Thymus (tissue), 11 donors: ENCODE measurements around the gene FRMD4B. TPM values are rescaled to one million over a fixed set of nuclear protein-coding genes. Genes with fewer than 3 reads are reported as not detected.
A peak's percentile ranks its signal among the peaks of the same experiment; 100 is the strongest.

Experiments used
- DNase-seq, 9 donors: peaks; one replicate each; pipeline ENCODE4 v3.0.0-alpha.2; 2013; ENCODE audit warnings: low spot score in 9 of 9, low read depth in 6 of 9, missing footprints in 1 of 9
- H3K27ac ChIP-seq, 2 donors: one replicate each; pipeline ENCODE4 v1.5.1; 2013; ENCODE audit warnings: control low read depth in 1 of 2, low read depth in 1 of 2, low read length in 1 of 2, mild to moderate bottlenecking in 1 of 2, moderate library complexity in 1 of 2
- H3K27me3 ChIP-seq, 2 donors: one replicate each; pipeline ENCODE4 v1.5.1; 2013; ENCODE audit warnings: low read length in 1 of 2; ENCODE audit not compliant: control insufficient read depth in 2 of 2, insufficient read depth in 1 of 2
- H3K36me3 ChIP-seq, 2 donors: one replicate each; pipeline ENCODE4 v1.5.1; 2013; ENCODE audit warnings: low read length in 1 of 2, mild to moderate bottlenecking in 1 of 2, moderate library complexity in 1 of 2; ENCODE audit not compliant: control insufficient read depth in 2 of 2, insufficient read depth in 2 of 2
- H3K4me1 ChIP-seq, 2 donors: one replicate each; pipeline ENCODE4 v1.5.1; 2013; ENCODE audit warnings: low read length in 2 of 2; ENCODE audit not compliant: control insufficient read depth in 2 of 2, insufficient read depth in 2 of 2
- H3K4me3 ChIP-seq, 2 donors: one replicate each; pipeline ENCODE4 v1.5.1; 2013; ENCODE audit warnings: low read length in 2 of 2, control low read depth in 1 of 2, mild to moderate bottlenecking in 1 of 2
- H3K9me3 ChIP-seq, 2 donors: one replicate each; pipeline ENCODE4 v1.5.1; 2013; ENCODE audit warnings: low read length in 1 of 2, mild to moderate bottlenecking in 1 of 2; ENCODE audit not compliant: control insufficient read depth in 2 of 2, insufficient read depth in 1 of 2
- WGBS: extraction: QIAGEN DNeasy Blood & Tissue Kit; methylation state at CpG from one replicate; pipeline ENCODE4 v1.1.7; 2013; 5-methylcytosine and 5-hydroxymethylcytosine counted together
- polyA plus RNA-seq: library from polyadenylated mRNA; stranded (reverse); fragments of 200-250 nt; gene quantifications from one replicate; pipeline ENCODE4 v1.2.3, GENCODE V29; 2013
- total RNA-seq: library from RNA; stranded (reverse); fragments of 120-200 nt; gene quantifications from one replicate; pipeline ENCODE4 v1.2.4, GENCODE V29; 2013
- donor health status: healthy.

Gene FRMD4B
- total and polyA plus RNA-seq, 2 donors: 12.8 to 21.7 TPM

- H3K27me3 ChIP-seq: no peaks in the 10 kb centered on the region
- WGBS: 89% methylated on average over 6 of the region's 6 CpGs
- DNase-seq: no peak
- H3K4me1 ChIP-seq: peaks cover 6 to 13% of the 10 kb centered on the region in 2 donors
- H3K4me3 ChIP-seq: no peak overlapping the region
- H3K9me3 ChIP-seq: peaks cover 0 to 6% of the 10 kb centered on the region in 2 donors
- no peak overlapping the region for H3K27ac ChIP-seq
- no peaks in the 10 kb centered on the region for H3K36me3 ChIP-seq
These were observed 26.5 kb downstream of the FRMD4B start for GRCh38 chr3:69359339-69359893.

GRCh38 chr3:69357196-69357595 is 28.7 kb downstream of the FRMD4B start:
- no peak for DNase-seq
- WGBS: 43% methylated on average over 2 of the region's 2 CpGs
- Histone ChIP-seq H3K9me3 (peaks cover 0 to 6% of the 10 kb centered on the region in 2 donors), H3K4me1 (peaks cover 5 to 14% of the 10 kb centered on the region in 2 donors), H3K27me3 (no peaks in the 10 kb centered on the region), H3K4me3 (no peak overlapping the region), H3K27ac (no peak overlapping the region), H3K36me3 (no peaks in the 10 kb centered on the region)

- no peak for DNase-seq
- H3K36me3 ChIP-seq: no peaks in the 10 kb centered on the region
- peaks cover 14% of the 10 kb centered on the region in 2 donors for H3K4me1 ChIP-seq
- peaks cover 0 to 6% of the 10 kb centered on the region in 2 donors for H3K9me3 ChIP-seq
- WGBS: 95% methylated on average over 2 of the region's 2 CpGs
- no peak overlapping the region for H3K27ac ChIP-seq
- H3K27me3 ChIP-seq: no peaks in the 10 kb centered on the region
- no peak overlapping the region for H3K4me3 ChIP-seq
These were observed 30.9 kb downstream of the FRMD4B start for GRCh38 chr3:69354948-69355347.

- Histone ChIP-seq H3K4me1 (peaks cover 14% of the 10 kb centered on the region in 2 donors), H3K4me3 (peak overlapping the region; percentile 38 to 47), H3K27me3 (no peaks in the 10 kb centered on the region), H3K27ac (peak overlapping the region in 1 of 2 donors; percentile 4), H3K9me3 (no peaks in the 10 kb centered on the region), H3K36me3 (no peaks in the 10 kb centered on the region)
- DNase-seq: peak in 2 of 9 donors; percentile 49 to 74
- 21% methylated on average over 15 of the region's 15 CpGs for WGBS
These were observed 32.4 kb downstream of the FRMD4B start for GRCh38 chr3:69353503-69353902.

GRCh38 chr3:69353088-69353478 is 32.8 kb downstream of the FRMD4B start:
- Histone ChIP-seq H3K4me3 (peak overlapping the region; percentile 38 to 47), H3K27ac (peak overlapping the region in 1 of 2 donors; percentile 4), H3K9me3 (no peaks in the 10 kb centered on the region), H3K4me1 (peaks cover 14% of the 10 kb centered on the region in 2 donors), H3K27me3 (no peaks in the 10 kb centered on the region), H3K36me3 (no peaks in the 10 kb centered on the region)
- 23% methylated on average over 4 of the region's 4 CpGs for WGBS
- DNase-seq: no peak

GRCh38 chr3:69352305-69353087 is 33.4 kb downstream of the FRMD4B start:
- no peaks in the 10 kb centered on the region for H3K36me3 ChIP-seq
- no peak for DNase-seq
- no peak overlapping the region for H3K27ac ChIP-seq
- H3K4me3 ChIP-seq: peak overlapping the region; percentile 38 to 47
- H3K27me3 ChIP-seq: no peaks in the 10 kb centered on the region
- 41% methylated on average over 6 of the region's 6 CpGs for WGBS
- peaks cover 14% of the 10 kb centered on the region in 2 donors for H3K4me1 ChIP-seq
- H3K9me3 ChIP-seq: no peaks in the 10 kb centered on the region

GRCh38 chr3:69343875-69344274 is 42.0 kb downstream of the FRMD4B start:
- WGBS: 90% methylated on average over 4 of the region's 4 CpGs
- no peak overlapping the region for H3K27ac ChIP-seq
- H3K4me1 ChIP-seq: peaks cover 0 to 12% of the 10 kb centered on the region in 2 donors
- no peaks in the 10 kb centered on the region for H3K27me3 ChIP-seq
- H3K4me3 ChIP-seq: no peak overlapping the region
- no peak for DNase-seq
- no peaks in the 10 kb centered on the region for H3K36me3 ChIP-seq
- peaks cover 0 to 9% of the 10 kb centered on the region in 2 donors for H3K9me3 ChIP-seq

- Histone ChIP-seq H3K4me3 (no peak overlapping the region), H3K27ac (no peak overlapping the region), H3K9me3 (peaks cover 0 to 9% of the 10 kb centered on the region in 2 donors), H3K27me3 (no peaks in the 10 kb centered on the region), H3K4me1 (peaks cover 0 to 12% of the 10 kb centered on the region in 2 donors), H3K36me3 (no peaks in the 10 kb centered on the region)
- DNase-seq: no peak
These were observed 43.8 kb downstream of the FRMD4B start for GRCh38 chr3:69342074-69342473.

- no peaks in the 10 kb centered on the region for H3K27me3 ChIP-seq
- no peak overlapping the region for H3K27ac ChIP-seq
- peaks cover 0 to 1% of the 10 kb centered on the region in 2 donors for H3K9me3 ChIP-seq
- WGBS: 47% methylated on average over 1 of the region's 1 CpG
- no peaks in the 10 kb centered on the region for H3K36me3 ChIP-seq
- no peak for DNase-seq
- peaks cover 0 to 12% of the 10 kb centered on the region in 2 donors for H3K4me1 ChIP-seq
- H3K4me3 ChIP-seq: no peak overlapping the region
These were observed 46.1 kb downstream of the FRMD4B start for GRCh38 chr3:69339760-69340159.
